OCI-LY3 (cell line): ENCODE measurements around the gene SLC24A5.

Experiments
- CTCF ChIP-seq: fragments of 200-600, 300-600 bp; sonication (generic); IDR thresholded peaks from 2 replicates; pipeline ENCODE4 v1.5.1; 2014; ENCODE audit warnings: antibody characterized with exemption, low read length, low read depth
- EZH2phosphoT487 ChIP-seq: fragments of 200-600 bp; shearing (Covaris generic); IDR thresholded peaks from 2 replicates; pipeline ENCODE4 v1.6.1; 2018; ENCODE audit warnings: antibody characterized with exemption, mixed run types, low read depth

GRCh38 chr15:48177766-48178647 lies 57.2 kb downstream of the SLC24A5 start, which contains the start of gene MYEF2:
- no peak for TF ChIP-seq CTCF
- no peak for TF ChIP-seq EZH2phosphoT487
